ENCODE measurements around the gene HCST. TPM values are rescaled to one million over a fixed set of nuclear protein-coding genes. Genes with fewer than 3 reads are reported as not detected.

The HCST gene
- total and polyA plus RNA-seq, 2 of the 4 experiments (the other 2 are of a cell fraction) = 1.5 TPM; not detected in 1

GRCh38 chr19:35940839-35941238 is 38.5 kb downstream of the HCST start:
- Histone ChIP-seq H2BK15ac (ENCODE audit: low read depth, low read length) (no peak overlapping the region), H2AK9ac (replicated peaks; ENCODE audit: low read depth, low read length, poor library complexity) (no peak overlapping the region), H2BK20ac (ENCODE audit: low read depth, low read length) (no peak overlapping the region), H4K8ac (ENCODE audit: low read depth in 2 of 2, low read length in 2 of 2) (no peak overlapping the region), H3K79me1 (ENCODE audit: low read depth in 1 of 2, low read length in 2 of 2) (peaks cover 11 to 26% of the 10 kb centered on the region in 2 experiments), H3K9me1 (ENCODE audit: insufficient read depth, low read length) (peaks cover 9% of the 10 kb centered on the region), H2BK120ac (ENCODE audit: low read depth, low read length) (no peak overlapping the region), H3K56ac (ENCODE audit: extremely low read depth, insufficient read depth, low read length) (no peak overlapping the region), H3K9ac (ENCODE audit: low read depth, low read length) (no peak overlapping the region), H3K27me3 (ENCODE audit: control insufficient read depth, insufficient read depth, low read length) (no peaks in the 10 kb centered on the region), H3K4me1 (ENCODE audit: control insufficient read depth, insufficient read depth, low read length) (peaks cover 4% of the 10 kb centered on the region), H3K18ac (ENCODE audit: low read depth, low read length) (no peak overlapping the region), H3K9me3 (ENCODE audit: control insufficient read depth, insufficient read depth, low read length) (no peaks in the 10 kb centered on the region), H2AFZ (replicated peaks; ENCODE audit: low read length, poor library complexity) (no peak overlapping the region), H3K4me2 (ENCODE audit: low read depth, low read length) (no peak overlapping the region), H3K36me3 (ENCODE audit: control insufficient read depth, insufficient read depth, low read length) (peaks cover 10% of the 10 kb centered on the region; the same call in 1 of the 2 replicates), H3K4ac (ENCODE audit: low read depth, low read length) (no peak overlapping the region), H3K14ac (replicated peaks; ENCODE audit: low read depth, low read length) (no peak overlapping the region), H4K20me1 (ENCODE audit: insufficient read depth, low read length) (peaks cover 17% of the 10 kb centered on the region; the same call in 1 of the 2 replicates), H2AK5ac (ENCODE audit: low read depth, low read length) (no peak overlapping the region), H3K4me3 (ENCODE audit: insufficient read depth, low read depth, low read length) (no peak overlapping the region), H4K91ac (ENCODE audit: insufficient read depth, low read depth, low read length) (no peak overlapping the region), H2BK5ac (ENCODE audit: low read depth, low read length, poor library complexity, severe bottlenecking) (no peak overlapping the region), H3K27ac (ENCODE audit: insufficient read depth, low read length) (no peak overlapping the region), H4K5ac (ENCODE audit: low read depth, low read length) (no peak overlapping the region), H3K23ac (ENCODE audit: low read depth, low read length) (no peak overlapping the region)
- DNase-seq = no peak
- no TSS peak for BruUV-seq (replicated peaks)
- dilution Hi-C loops (cut with HindIII; ENCODE audit: low sequenced_read_pairs, unreplicated experiment) = no loop called here
- no peak for ATAC-seq (ENCODE audit: low read depth)
- ChIA-PET POLR2A (ENCODE audit: unreplicated experiment) (no interaction called here), CTCF (interaction anchor here (1.3 kb wide), 1 partner anchor 10 kb away, joined by 3 read pairs; no protein-coding TSS in a partner anchor)
- no CpG with 5 or more reads among the region's 4 CpGs for WGBS, 2 experiments (ENCODE audit: extremely low coverage in 2 of 2, insufficient read length in 1 of 2)
- in situ Hi-C loops (cut with MboI; ENCODE audit: low sequenced_read_pairs) = no loop called here
- intact Hi-C loops (cut with micrococcal nuclease) = no loop called here
- TF ChIP-seq MXI1 (IDR thresholded peaks at IDR 0.05; ENCODE audit: borderline replicate concordance, low read depth, low read length) = no peak
- TF ChIP-seq MAZ (IDR thresholded peaks at IDR 0.05; ENCODE audit: borderline replicate concordance, low read depth, low read length) = no peak
- no peak for TF ChIP-seq MAFK (IDR thresholded peaks at IDR 0.05; ENCODE audit: low read depth, low read length)
- TF ChIP-seq RFX5 (IDR thresholded peaks at IDR 0.05; ENCODE audit: low read depth, low read length) = no peak
- TF ChIP-seq POLR2A (IDR thresholded peaks at IDR 0.05; ENCODE audit: low read depth, low read length) = no peak
- no peak for TF ChIP-seq CEBPB (IDR thresholded peaks at IDR 0.05; ENCODE audit: low read depth, low read length)
- no peak for TF ChIP-seq CTCF (conservative IDR thresholded peaks at IDR 0.05; ENCODE audit: low read depth, low read length)
- no peak for TF ChIP-seq RAD21 (IDR thresholded peaks at IDR 0.05; ENCODE audit: low read length)
- TF ChIP-seq FOS (IDR thresholded peaks at IDR 0.05; ENCODE audit: low read depth, low read length) = no peak
- TF ChIP-seq NFE2L2 (IDR thresholded peaks at IDR 0.05; ENCODE audit: low read depth, low read length) = no peak
- TF ChIP-seq BHLHE40 (IDR thresholded peaks at IDR 0.05; ENCODE audit: low read depth, low read length) = no peak
- no peak for TF ChIP-seq SMC3 (IDR thresholded peaks at IDR 0.05; ENCODE audit: low read depth, low read length)
- TF ChIP-seq CHD1 (IDR thresholded peaks at IDR 0.05; ENCODE audit: low read depth, low read length) = no peak

Measured in IMR-90 (cell line).